ENCODE measurements around the gene SHC4. TPM values are rescaled to one million over a fixed set of nuclear protein-coding genes. Genes with fewer than 3 reads are reported as not detected.

SHC4 gene
- total RNA-seq, 1 experiment from 2014 or later, result 0.63 TPM

DNA sequence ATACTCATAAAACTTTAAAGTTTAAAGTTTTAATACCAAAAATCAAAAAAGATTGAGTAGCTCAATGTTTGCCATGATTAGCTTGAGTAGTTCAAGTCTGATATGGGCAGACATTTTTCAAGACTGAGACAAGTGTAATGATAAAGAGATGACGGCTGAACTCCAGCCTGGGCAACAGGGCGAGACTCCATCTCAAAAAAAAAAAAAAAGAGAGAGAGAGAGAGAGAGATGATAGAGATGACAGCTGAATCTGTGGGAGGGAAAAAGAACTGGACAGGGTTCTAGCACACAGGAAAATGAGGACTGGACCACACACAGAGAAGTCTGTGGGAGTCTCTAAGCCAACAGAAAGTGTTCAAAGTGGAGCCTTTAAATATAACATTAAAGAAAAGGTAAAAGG, 178.0 kb downstream of the SHC4 start:
- Mint-ChIP-seq H3K4me1 (no peaks in the 10 kb centered on the region), H3K4me3 (no peak overlapping the region), H3K36me3 (peaks cover 38% of the 10 kb centered on the region), H3K9me3 (no peaks in the 10 kb centered on the region), H3K27ac (no peak overlapping the region), H3K27me3 (ENCODE audit: low read depth) (no peaks in the 10 kb centered on the region)
- no peak for ATAC-seq
- TF ChIP-seq ZNF416 (CRISPR knock-in tag; IDR thresholded peaks at IDR 0.05) (no peak), ZNF671 (CRISPR knock-in tag; IDR thresholded peaks at IDR 0.05) (no peak), CREB1 (CRISPR knock-in tag; IDR thresholded peaks at IDR 0.05) (no peak), GRHL2 (CRISPR knock-in tag; IDR thresholded peaks at IDR 0.05; ENCODE audit: insufficient replicate concordance, severe bottlenecking) (no peak), HMGA2 (CRISPR knock-in tag; IDR thresholded peaks at IDR 0.05) (no peak), ZNF138 (CRISPR knock-in tag; conservative IDR thresholded peaks at IDR 0.05) (no peak)
- TF ChIP-seq, protein P1, sequence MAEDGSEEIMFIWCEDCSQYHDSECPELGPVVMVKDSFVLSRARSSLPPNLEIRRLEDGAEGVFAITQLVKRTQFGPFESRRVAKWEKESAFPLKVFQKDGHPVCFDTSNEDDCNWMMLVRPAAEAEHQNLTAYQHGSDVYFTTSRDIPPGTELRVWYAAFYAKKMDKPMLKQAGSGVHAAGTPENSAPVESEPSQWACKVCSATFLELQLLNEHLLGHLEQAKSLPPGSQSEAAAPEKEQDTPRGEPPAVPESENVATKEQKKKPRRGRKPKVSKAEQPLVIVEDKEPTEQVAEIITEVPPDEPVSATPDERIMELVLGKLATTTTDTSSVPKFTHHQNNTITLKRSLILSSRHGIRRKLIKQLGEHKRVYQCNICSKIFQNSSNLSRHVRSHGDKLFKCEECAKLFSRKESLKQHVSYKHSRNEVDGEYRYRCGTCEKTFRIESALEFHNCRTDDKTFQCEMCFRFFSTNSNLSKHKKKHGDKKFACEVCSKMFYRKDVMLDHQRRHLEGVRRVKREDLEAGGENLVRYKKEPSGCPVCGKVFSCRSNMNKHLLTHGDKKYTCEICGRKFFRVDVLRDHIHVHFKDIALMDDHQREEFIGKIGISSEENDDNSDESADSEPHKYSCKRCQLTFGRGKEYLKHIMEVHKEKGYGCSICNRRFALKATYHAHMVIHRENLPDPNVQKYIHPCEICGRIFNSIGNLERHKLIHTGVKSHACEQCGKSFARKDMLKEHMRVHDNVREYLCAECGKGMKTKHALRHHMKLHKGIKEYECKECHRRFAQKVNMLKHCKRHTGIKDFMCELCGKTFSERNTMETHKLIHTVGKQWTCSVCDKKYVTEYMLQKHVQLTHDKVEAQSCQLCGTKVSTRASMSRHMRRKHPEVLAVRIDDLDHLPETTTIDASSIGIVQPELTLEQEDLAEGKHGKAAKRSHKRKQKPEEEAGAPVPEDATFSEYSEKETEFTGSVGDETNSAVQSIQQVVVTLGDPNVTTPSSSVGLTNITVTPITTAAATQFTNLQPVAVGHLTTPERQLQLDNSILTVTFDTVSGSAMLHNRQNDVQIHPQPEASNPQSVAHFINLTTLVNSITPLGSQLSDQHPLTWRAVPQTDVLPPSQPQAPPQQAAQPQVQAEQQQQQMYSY (CRISPR knock-in tag; IDR thresholded peaks at IDR 0.05), result no peak
- TF ChIP-seq, protein P2, sequence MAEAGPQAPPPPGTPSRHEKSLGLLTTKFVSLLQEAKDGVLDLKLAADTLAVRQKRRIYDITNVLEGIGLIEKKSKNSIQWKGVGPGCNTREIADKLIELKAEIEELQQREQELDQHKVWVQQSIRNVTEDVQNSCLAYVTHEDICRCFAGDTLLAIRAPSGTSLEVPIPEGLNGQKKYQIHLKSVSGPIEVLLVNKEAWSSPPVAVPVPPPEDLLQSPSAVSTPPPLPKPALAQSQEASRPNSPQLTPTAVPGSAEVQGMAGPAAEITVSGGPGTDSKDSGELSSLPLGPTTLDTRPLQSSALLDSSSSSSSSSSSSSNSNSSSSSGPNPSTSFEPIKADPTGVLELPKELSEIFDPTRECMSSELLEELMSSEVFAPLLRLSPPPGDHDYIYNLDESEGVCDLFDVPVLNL (CRISPR knock-in tag; IDR thresholded peaks at IDR 0.05; ENCODE audit: borderline replicate concordance, low read depth), result no peak
- TF ChIP-seq, protein P3, sequence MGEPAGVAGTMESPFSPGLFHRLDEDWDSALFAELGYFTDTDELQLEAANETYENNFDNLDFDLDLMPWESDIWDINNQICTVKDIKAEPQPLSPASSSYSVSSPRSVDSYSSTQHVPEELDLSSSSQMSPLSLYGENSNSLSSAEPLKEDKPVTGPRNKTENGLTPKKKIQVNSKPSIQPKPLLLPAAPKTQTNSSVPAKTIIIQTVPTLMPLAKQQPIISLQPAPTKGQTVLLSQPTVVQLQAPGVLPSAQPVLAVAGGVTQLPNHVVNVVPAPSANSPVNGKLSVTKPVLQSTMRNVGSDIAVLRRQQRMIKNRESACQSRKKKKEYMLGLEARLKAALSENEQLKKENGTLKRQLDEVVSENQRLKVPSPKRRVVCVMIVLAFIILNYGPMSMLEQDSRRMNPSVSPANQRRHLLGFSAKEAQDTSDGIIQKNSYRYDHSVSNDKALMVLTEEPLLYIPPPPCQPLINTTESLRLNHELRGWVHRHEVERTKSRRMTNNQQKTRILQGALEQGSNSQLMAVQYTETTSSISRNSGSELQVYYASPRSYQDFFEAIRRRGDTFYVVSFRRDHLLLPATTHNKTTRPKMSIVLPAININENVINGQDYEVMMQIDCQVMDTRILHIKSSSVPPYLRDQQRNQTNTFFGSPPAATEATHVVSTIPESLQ (CRISPR knock-in tag; IDR thresholded peaks at IDR 0.05), result no peak
- CTCF ChIA-PET, result interaction anchor here (0.7 to 0.8 kb wide), 2 partner anchors 25 to 190 kb away, joined by 3 read pairs; partner anchors contain the start of gene CEP152
- POLR2A ChIA-PET, result interaction anchor here (0.7 kb wide), 1 partner anchor 8 kb away, joined by 3 read pairs; no protein-coding TSS in a partner anchor
- DNase-seq (ENCODE audit: low spot score), result no peak

DNA sequence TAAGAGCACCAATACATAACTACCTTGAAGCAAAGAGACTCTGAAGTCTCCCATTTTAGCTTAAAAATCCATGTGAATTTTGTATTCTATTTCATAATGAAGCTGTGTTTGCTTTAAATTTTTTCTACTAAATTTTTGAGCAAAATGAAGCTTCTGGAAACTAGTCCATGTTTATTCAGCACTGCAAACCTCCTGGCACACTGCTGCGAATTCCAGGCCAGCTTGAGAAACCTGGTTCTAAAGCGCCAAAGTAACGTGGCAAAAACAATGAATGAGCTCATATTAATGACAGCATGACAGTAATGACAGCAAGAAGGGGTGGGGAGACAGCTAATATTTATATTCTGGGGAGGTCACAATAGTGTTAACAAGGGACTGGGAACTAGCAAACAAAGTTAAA, 178.5 kb downstream of the SHC4 start:
- no peaks in the 10 kb centered on the region for H3K9me3 Mint-ChIP-seq
- no peak for DNase-seq (ENCODE audit: low spot score)
- no peak overlapping the region for H3K4me3 Mint-ChIP-seq
- no peak for TF ChIP-seq TP53 (CRISPR knock-in tag; IDR thresholded peaks at IDR 0.05)
- no peak for TF ChIP-seq SP1 (CRISPR knock-in tag; conservative IDR thresholded peaks at IDR 0.05)
- TF ChIP-seq, protein P4, sequence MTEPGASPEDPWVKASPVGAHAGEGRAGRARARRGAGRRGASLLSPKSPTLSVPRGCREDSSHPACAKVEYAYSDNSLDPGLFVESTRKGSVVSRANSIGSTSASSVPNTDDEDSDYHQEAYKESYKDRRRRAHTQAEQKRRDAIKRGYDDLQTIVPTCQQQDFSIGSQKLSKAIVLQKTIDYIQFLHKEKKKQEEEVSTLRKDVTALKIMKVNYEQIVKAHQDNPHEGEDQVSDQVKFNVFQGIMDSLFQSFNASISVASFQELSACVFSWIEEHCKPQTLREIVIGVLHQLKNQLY (CRISPR knock-in tag; IDR thresholded peaks at IDR 0.05), result no peak
- TF ChIP-seq, protein P5, sequence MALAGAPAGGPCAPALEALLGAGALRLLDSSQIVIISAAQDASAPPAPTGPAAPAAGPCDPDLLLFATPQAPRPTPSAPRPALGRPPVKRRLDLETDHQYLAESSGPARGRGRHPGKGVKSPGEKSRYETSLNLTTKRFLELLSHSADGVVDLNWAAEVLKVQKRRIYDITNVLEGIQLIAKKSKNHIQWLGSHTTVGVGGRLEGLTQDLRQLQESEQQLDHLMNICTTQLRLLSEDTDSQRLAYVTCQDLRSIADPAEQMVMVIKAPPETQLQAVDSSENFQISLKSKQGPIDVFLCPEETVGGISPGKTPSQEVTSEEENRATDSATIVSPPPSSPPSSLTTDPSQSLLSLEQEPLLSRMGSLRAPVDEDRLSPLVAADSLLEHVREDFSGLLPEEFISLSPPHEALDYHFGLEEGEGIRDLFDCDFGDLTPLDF (CRISPR knock-in tag; IDR thresholded peaks at IDR 0.05), result no peak
- TF ChIP-seq, protein P6, sequence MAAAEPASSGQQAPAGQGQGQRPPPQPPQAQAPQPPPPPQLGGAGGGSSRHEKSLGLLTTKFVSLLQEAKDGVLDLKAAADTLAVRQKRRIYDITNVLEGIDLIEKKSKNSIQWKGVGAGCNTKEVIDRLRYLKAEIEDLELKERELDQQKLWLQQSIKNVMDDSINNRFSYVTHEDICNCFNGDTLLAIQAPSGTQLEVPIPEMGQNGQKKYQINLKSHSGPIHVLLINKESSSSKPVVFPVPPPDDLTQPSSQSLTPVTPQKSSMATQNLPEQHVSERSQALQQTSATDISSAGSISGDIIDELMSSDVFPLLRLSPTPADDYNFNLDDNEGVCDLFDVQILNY (CRISPR knock-in tag; IDR thresholded peaks at IDR 0.05), result no peak
- TF ChIP-seq, protein P7, sequence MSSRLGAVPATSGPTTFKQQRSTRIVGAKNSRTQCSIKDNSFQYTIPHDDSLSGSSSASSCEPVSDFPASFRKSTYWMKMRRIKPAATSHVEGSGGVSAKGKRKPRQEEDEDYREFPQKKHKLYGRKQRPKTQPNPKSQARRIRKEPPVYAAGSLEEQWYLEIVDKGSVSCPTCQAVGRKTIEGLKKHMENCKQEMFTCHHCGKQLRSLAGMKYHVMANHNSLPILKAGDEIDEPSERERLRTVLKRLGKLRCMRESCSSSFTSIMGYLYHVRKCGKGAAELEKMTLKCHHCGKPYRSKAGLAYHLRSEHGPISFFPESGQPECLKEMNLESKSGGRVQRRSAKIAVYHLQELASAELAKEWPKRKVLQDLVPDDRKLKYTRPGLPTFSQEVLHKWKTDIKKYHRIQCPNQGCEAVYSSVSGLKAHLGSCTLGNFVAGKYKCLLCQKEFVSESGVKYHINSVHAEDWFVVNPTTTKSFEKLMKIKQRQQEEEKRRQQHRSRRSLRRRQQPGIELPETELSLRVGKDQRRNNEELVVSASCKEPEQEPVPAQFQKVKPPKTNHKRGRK (CRISPR knock-in tag; IDR thresholded peaks at IDR 0.05; ENCODE audit: borderline replicate concordance), result no peak
- no peak for TF ChIP-seq RELA (CRISPR knock-in tag; IDR thresholded peaks at IDR 0.05; ENCODE audit: borderline replicate concordance)
- TF ChIP-seq, protein P8, sequence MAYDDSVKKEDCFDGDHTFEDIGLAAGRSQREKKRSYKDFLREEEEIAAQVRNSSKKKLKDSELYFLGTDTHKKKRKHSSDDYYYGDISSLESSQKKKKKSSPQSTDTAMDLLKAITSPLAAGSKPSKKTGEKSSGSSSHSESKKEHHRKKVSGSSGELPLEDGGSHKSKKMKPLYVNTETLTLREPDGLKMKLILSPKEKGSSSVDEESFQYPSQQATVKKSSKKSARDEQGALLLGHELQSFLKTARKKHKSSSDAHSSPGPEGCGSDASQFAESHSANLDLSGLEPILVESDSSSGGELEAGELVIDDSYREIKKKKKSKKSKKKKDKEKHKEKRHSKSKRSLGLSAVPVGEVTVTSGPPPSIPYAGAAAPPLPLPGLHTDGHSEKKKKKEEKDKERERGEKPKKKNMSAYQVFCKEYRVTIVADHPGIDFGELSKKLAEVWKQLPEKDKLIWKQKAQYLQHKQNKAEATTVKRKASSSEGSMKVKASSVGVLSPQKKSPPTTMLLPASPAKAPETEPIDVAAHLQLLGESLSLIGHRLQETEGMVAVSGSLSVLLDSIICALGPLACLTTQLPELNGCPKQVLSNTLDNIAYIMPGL (CRISPR knock-in tag; IDR thresholded peaks at IDR 0.05), result no peak
- TF ChIP-seq, protein P9, sequence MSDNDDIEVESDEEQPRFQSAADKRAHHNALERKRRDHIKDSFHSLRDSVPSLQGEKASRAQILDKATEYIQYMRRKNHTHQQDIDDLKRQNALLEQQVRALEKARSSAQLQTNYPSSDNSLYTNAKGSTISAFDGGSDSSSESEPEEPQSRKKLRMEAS (CRISPR knock-in tag; IDR thresholded peaks at IDR 0.05), result no peak
- ATAC-seq, result no peak
- H3K27me3 Mint-ChIP-seq (ENCODE audit: low read depth), result no peaks in the 10 kb centered on the region
- H3K4me1 Mint-ChIP-seq, result no peaks in the 10 kb centered on the region
- ChIA-PET POLR2A (no interaction called here), CTCF (interaction anchor here (0.7 to 0.8 kb wide), 2 partner anchors 26 to 190 kb away, joined by 3 read pairs; partner anchors contain the start of gene CEP152)
- H3K27ac Mint-ChIP-seq, result no peak overlapping the region
- peaks cover 37% of the 10 kb centered on the region for H3K36me3 Mint-ChIP-seq
